HepG2 (cell line): ENCODE results near the gene NAB1. TPM values are rescaled to one million over a fixed set of nuclear protein-coding genes. Genes with fewer than 3 reads are reported as not detected.
A peak's percentile ranks its signal among the peaks of the same experiment; 100 is the strongest.

Experiments
- ARNT2 ChIP-seq: sonication (generic); formaldehyde crosslinking; IDR thresholded peaks from 2 replicates; pipeline ENCODE4 v1.8.0; 2022; ENCODE audit warnings: mild to moderate bottlenecking, low read depth, missing genetic modification reagents, moderate library complexity
- CENPX ChIP-seq: sonication (generic); formaldehyde crosslinking; IDR thresholded peaks from 2 replicates; pipeline ENCODE4 v1.9.0; 2021; ENCODE audit warnings: mild to moderate bottlenecking, missing genetic modification reagents, moderate library complexity
- DR1 ChIP-seq: sonication (generic); formaldehyde crosslinking; IDR thresholded peaks from 2 replicates; pipeline ENCODE4 v1.8.0; 2021; ENCODE audit warnings: mild to moderate bottlenecking, missing genetic modification reagents, inconsistent platforms
- KDM2A ChIP-seq: sonication (generic); formaldehyde crosslinking; IDR thresholded peaks from 2 replicates; pipeline ENCODE4 v1.4.0; 2020; ENCODE audit warnings: low read depth, missing genetic modification reagents, borderline replicate concordance
- NONO ChIP-seq, 2 experiments: fragments of 450-650 bp in 1 of 2; sonication (generic) in 1 of 2; formaldehyde crosslinking in 1 of 2; IDR thresholded peaks in 1 of 2; conservative IDR thresholded peaks in 1 of 2; 2 replicates each; pipeline versions ENCODE4 v1.6.1 to v1.8.0; 2017 to 2022; ENCODE audit warnings: mild to moderate bottlenecking in 1 of 2, missing genetic modification reagents in 1 of 2, moderate library complexity in 1 of 2
- SKI ChIP-seq: fragments of 450-650 bp; IDR thresholded peaks from one replicate; pipeline ENCODE4 v1.6.1; 2018; ENCODE audit warnings: mild to moderate bottlenecking; ENCODE audit not compliant: partially characterized antibody
- TAF15 ChIP-seq: fragments of 200-400 bp; formaldehyde crosslinking; IDR thresholded peaks from one replicate; pipeline ENCODE4 v1.6.1; 2018; ENCODE audit warnings: mild to moderate bottlenecking, low read depth, low read length; ENCODE audit not compliant: poor library complexity, severe bottlenecking
- ZBTB42 ChIP-seq: sonication (generic); formaldehyde crosslinking; IDR thresholded peaks from 2 replicates; pipeline ENCODE4 v1.5.0; 2020; ENCODE audit warnings: mild to moderate bottlenecking, missing genetic modification reagents
- ZFP36L1 ChIP-seq: sonication (generic); formaldehyde crosslinking; IDR thresholded peaks from 2 replicates; pipeline ENCODE4 v1.8.0; 2022; ENCODE audit warnings: mild to moderate bottlenecking, missing genetic modification reagents, moderate library complexity
- ZNF552 ChIP-seq: sonication (generic); formaldehyde crosslinking; IDR thresholded peaks from 2 replicates; pipeline ENCODE4 v1.9.0; 2022; ENCODE audit warnings: missing genetic modification reagents, mild to moderate bottlenecking, borderline replicate concordance
- ZNF556 ChIP-seq: sonication (generic); formaldehyde crosslinking; IDR thresholded peaks from 2 replicates; pipeline ENCODE4 v1.4.0; 2020; ENCODE audit warnings: mild to moderate bottlenecking, missing genetic modification reagents, borderline replicate concordance
- polyA plus RNA-seq, 8 experiments: library from polyadenylated mRNA; depleted of rRNA in 3 of 8; stranded (reverse) in 7 of 8; unstranded in 1 of 8; fragments of >200 nt; fragmentation: Illumina TruSeq in 4 of 8; extraction: Trizol in 4 of 8; gene quantifications; 2 replicates each; pipeline versions ENCODE4 v1.2.1 to v1.2.3, GENCODE V29; 2011 to 2016; ENCODE audit warnings: low read depth in 4 of 8, missing spikeins in 1 of 8, mixed read lengths in 1 of 8; ENCODE audit not compliant: insufficient read depth in 1 of 8
- total RNA-seq, 5 experiments: library from RNA; depleted of rRNA; stranded (reverse); fragments of >200 nt; fragmentation: Illumina TruSeq; extraction: Trizol; gene quantifications; 2 replicates each; pipeline ENCODE4 v1.2.3, GENCODE V29; 2016; ENCODE audit warnings: low read depth in 1 of 5
- TF ChIP-seq, protein P1 (sequence below): sonication (generic); formaldehyde crosslinking; IDR thresholded peaks from 2 replicates; pipeline ENCODE4 v1.4.0; 2020; ENCODE audit warnings: missing genetic modification reagents, borderline replicate concordance
- TF ChIP-seq, protein P2 (sequence below): IDR thresholded peaks from 2 replicates; pipeline ENCODE4 v1.6.1; 2016; ENCODE audit warnings: low read depth, missing genetic modification reagents, missing compliant biosample characterization
- TF ChIP-seq, protein P3 (sequence below): sonication (generic); formaldehyde crosslinking; IDR thresholded peaks from 2 replicates; pipeline ENCODE4 v1.4.0; 2020; ENCODE audit warnings: missing genetic modification reagents
- TF ChIP-seq, protein P4 (sequence below): sonication (generic); formaldehyde crosslinking; conservative IDR thresholded peaks from 2 replicates; pipeline ENCODE4 v1.8.0; 2022; ENCODE audit warnings: low read depth, missing genetic modification reagents

Gene NAB1
- total and polyA plus RNA-seq, 2 of the 13 experiments (the other 11 are each of a cell fraction or from before 2014, with no cell fraction given) = 24.5 to 46.0 TPM

DNA sequence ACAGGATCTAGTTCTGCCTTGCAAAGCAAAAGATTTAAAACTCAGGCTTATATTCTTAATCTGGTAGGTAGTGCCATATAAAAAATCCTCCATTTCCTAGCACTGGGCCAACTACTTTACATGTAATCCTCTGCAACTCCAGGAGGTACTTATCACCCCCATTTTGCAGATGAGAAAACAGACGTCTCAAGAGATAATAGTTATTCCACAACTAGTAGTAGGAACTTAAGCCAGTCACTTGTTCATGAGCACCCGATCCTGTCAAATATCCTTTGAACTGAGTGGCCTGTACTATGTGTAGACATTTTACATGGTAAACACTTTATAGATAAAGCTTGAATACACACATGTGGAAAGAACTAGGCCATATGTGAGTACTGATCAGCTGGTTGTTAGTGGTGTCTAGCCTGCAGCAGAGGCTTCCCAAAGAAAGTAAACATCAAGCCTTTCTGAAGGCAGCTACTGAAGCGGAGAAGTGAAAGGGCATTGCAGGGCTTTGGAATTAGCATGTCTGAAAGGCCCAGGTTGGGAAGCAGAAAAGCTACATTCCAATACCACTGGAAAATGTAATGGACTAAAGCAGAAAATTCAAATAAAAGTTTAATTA is 48.0 kb downstream of the NAB1 start (continued):
- TF ChIP-seq, protein P1, sequence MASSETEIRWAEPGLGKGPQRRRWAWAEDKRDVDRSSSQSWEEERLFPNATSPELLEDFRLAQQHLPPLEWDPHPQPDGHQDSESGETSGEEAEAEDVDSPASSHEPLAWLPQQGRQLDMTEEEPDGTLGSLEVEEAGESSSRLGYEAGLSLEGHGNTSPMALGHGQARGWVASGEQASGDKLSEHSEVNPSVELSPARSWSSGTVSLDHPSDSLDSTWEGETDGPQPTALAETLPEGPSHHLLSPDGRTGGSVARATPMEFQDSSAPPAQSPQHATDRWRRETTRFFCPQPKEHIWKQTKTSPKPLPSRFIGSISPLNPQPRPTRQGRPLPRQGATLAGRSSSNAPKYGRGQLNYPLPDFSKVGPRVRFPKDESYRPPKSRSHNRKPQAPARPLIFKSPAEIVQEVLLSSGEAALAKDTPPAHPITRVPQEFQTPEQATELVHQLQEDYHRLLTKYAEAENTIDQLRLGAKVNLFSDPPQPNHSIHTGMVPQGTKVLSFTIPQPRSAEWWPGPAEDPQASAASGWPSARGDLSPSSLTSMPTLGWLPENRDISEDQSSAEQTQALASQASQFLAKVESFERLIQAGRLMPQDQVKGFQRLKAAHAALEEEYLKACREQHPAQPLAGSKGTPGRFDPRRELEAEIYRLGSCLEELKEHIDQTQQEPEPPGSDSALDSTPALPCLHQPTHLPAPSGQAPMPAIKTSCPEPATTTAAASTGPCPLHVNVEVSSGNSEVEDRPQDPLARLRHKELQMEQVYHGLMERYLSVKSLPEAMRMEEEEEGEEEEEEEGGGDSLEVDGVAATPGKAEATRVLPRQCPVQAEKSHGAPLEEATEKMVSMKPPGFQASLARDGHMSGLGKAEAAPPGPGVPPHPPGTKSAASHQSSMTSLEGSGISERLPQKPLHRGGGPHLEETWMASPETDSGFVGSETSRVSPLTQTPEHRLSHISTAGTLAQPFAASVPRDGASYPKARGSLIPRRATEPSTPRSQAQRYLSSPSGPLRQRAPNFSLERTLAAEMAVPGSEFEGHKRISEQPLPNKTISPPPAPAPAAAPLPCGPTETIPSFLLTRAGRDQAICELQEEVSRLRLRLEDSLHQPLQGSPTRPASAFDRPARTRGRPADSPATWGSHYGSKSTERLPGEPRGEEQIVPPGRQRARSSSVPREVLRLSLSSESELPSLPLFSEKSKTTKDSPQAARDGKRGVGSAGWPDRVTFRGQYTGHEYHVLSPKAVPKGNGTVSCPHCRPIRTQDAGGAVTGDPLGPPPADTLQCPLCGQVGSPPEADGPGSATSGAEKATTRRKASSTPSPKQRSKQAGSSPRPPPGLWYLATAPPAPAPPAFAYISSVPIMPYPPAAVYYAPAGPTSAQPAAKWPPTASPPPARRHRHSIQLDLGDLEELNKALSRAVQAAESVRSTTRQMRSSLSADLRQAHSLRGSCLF = no peak
- TF ChIP-seq ZBTB42 (CRISPR knock-in tag) (no peak), SKI (peak; percentile 95), ZNF556 (CRISPR knock-in tag) (peak; percentile 62; the same call in 1 of the 2 replicates), ZFP36L1 (CRISPR knock-in tag) (no peak), DR1 (no peak), NONO (IDR thresholded peaks at IDR 0.05) (no peak), NONO (CRISPR knock-in tag; conservative IDR thresholded peaks at IDR 0.05) (no peak), CENPX (CRISPR knock-in tag) (no peak), ARNT2 (no peak), TAF15 (no peak), ZNF552 (CRISPR knock-in tag) (no peak), KDM2A (CRISPR knock-in tag) (no peak)
- TF ChIP-seq, protein P2, sequence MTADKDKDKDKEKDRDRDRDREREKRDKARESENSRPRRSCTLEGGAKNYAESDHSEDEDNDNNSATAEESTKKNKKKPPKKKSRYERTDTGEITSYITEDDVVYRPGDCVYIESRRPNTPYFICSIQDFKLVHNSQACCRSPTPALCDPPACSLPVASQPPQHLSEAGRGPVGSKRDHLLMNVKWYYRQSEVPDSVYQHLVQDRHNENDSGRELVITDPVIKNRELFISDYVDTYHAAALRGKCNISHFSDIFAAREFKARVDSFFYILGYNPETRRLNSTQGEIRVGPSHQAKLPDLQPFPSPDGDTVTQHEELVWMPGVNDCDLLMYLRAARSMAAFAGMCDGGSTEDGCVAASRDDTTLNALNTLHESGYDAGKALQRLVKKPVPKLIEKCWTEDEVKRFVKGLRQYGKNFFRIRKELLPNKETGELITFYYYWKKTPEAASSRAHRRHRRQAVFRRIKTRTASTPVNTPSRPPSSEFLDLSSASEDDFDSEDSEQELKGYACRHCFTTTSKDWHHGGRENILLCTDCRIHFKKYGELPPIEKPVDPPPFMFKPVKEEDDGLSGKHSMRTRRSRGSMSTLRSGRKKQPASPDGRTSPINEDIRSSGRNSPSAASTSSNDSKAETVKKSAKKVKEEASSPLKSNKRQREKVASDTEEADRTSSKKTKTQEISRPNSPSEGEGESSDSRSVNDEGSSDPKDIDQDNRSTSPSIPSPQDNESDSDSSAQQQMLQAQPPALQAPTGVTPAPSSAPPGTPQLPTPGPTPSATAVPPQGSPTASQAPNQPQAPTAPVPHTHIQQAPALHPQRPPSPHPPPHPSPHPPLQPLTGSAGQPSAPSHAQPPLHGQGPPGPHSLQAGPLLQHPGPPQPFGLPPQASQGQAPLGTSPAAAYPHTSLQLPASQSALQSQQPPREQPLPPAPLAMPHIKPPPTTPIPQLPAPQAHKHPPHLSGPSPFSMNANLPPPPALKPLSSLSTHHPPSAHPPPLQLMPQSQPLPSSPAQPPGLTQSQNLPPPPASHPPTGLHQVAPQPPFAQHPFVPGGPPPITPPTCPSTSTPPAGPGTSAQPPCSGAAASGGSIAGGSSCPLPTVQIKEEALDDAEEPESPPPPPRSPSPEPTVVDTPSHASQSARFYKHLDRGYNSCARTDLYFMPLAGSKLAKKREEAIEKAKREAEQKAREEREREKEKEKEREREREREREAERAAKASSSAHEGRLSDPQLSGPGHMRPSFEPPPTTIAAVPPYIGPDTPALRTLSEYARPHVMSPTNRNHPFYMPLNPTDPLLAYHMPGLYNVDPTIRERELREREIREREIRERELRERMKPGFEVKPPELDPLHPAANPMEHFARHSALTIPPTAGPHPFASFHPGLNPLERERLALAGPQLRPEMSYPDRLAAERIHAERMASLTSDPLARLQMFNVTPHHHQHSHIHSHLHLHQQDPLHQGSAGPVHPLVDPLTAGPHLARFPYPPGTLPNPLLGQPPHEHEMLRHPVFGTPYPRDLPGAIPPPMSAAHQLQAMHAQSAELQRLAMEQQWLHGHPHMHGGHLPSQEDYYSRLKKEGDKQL (CRISPR knock-in tag) = no peak
- TF ChIP-seq, protein P3, sequence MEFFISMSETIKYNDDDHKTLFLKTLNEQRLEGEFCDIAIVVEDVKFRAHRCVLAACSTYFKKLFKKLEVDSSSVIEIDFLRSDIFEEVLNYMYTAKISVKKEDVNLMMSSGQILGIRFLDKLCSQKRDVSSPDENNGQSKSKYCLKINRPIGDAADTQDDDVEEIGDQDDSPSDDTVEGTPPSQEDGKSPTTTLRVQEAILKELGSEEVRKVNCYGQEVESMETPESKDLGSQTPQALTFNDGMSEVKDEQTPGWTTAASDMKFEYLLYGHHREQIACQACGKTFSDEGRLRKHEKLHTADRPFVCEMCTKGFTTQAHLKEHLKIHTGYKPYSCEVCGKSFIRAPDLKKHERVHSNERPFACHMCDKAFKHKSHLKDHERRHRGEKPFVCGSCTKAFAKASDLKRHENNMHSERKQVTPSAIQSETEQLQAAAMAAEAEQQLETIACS (CRISPR knock-in tag) = no peak
- TF ChIP-seq, protein P4, sequence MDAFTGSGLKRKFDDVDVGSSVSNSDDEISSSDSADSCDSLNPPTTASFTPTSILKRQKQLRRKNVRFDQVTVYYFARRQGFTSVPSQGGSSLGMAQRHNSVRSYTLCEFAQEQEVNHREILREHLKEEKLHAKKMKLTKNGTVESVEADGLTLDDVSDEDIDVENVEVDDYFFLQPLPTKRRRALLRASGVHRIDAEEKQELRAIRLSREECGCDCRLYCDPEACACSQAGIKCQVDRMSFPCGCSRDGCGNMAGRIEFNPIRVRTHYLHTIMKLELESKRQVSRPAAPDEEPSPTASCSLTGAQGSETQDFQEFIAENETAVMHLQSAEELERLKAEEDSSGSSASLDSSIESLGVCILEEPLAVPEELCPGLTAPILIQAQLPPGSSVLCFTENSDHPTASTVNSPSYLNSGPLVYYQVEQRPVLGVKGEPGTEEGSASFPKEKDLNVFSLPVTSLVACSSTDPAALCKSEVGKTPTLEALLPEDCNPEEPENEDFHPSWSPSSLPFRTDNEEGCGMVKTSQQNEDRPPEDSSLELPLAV (CRISPR knock-in tag) = no peak
